SK-N-SH (cell line): ENCODE measurements around the gene USP25. TPM values are rescaled to one million over a fixed set of nuclear protein-coding genes. Genes with fewer than 3 reads are reported as not detected.

ENCODE experiments used
- CTCF ChIA-PET: fragments of 300-600, 350-600 bp; formaldehyde crosslinking; extraction: SDS; loops from one replicate; lab custom pipeline; 2021; lab: Yijun Ruan, JAX
- POLR2A ChIA-PET: fragments of 350-600 bp; sonication (Branson Sonifier 250); formaldehyde crosslinking; extraction: SDS; loops from one replicate; lab custom pipeline; 2020; ENCODE audit warnings: antibody characterized with exemption, inconsistent platforms; lab: Yijun Ruan, JAX
- DNase-seq: peaks from one replicate; pipeline ENCODE4 v3.0.0; 2012
- H2AFZ ChIP-seq: fragments of 200-600 bp; sonication (generic); 2 replicates; pipeline ENCODE4 v1.8.1; 2016; ENCODE audit warnings: antibody characterized with exemption, mild to moderate bottlenecking, low read depth
- H3F3A ChIP-seq: fragments of 200-600 bp; sonication (generic); replicated peaks from 2 replicates; pipeline ENCODE3; 2016; ENCODE audit warnings: antibody characterized with exemption, mild to moderate bottlenecking; ENCODE audit not compliant: insufficient read depth
- H3K27ac ChIP-seq, 2 experiments: fragments of 200-500 bp in 1 of 2; fragments of 200-600 bp in 1 of 2; sonication (Bioruptor generic) in 1 of 2; sonication (generic), shearing (Covaris generic) in 1 of 2; 2 replicates each; pipeline versions ENCODE4 v1.5.1 to v1.6.1; 2014 to 2016; ENCODE audit warnings: low read depth in 2 of 2, inconsistent platforms in 1 of 2, low read length in 1 of 2, mild to moderate bottlenecking in 1 of 2, mixed read lengths in 1 of 2
- H3K27me3 ChIP-seq: fragments of 200-600 bp; sonication (generic), shearing (Covaris generic); 2 replicates; pipeline ENCODE4 v1.6.1; 2016; ENCODE audit warnings: mixed run types; ENCODE audit not compliant: insufficient read depth
- H3K36me3 ChIP-seq, 2 experiments: fragments of 200-500 bp in 1 of 2; fragments of 200-600 bp in 1 of 2; sonication (Bioruptor generic) in 1 of 2; sonication (generic) in 1 of 2; replicated peaks in 1 of 2; 2 replicates each; pipeline versions ENCODE3 to v1.5.1; 2014 to 2016; ENCODE audit warnings: low read length in 1 of 2, mild to moderate bottlenecking in 1 of 2; ENCODE audit not compliant: insufficient read depth in 2 of 2, control insufficient read depth in 1 of 2
- H3K4me1 ChIP-seq, 2 experiments: fragments of 200-500 bp in 1 of 2; fragments of 200-600 bp in 1 of 2; sonication (Bioruptor generic) in 1 of 2; sonication (generic), shearing (Covaris generic) in 1 of 2; 2 replicates each; pipeline versions ENCODE4 v1.5.1 to v1.6.1; 2014 to 2016; ENCODE audit warnings: low read depth in 1 of 2, low read length in 1 of 2, mixed run types in 1 of 2; ENCODE audit not compliant: insufficient read depth in 2 of 2, control insufficient read depth in 1 of 2
- H3K4me2 ChIP-seq: fragments of 200-600 bp; sonication (generic), shearing (Covaris generic); 2 replicates; pipeline ENCODE4 v1.6.1; 2017; ENCODE audit warnings: mixed run types
- H3K4me3 ChIP-seq, 2 experiments: fragments of 200-500 bp in 1 of 2; fragments of 200-600 bp in 1 of 2; sonication (Bioruptor generic) in 1 of 2; sonication (generic), shearing (Covaris generic) in 1 of 2; 2 replicates each; pipeline versions ENCODE4 v1.5.1 to v1.8.1; 2014 to 2016; ENCODE audit warnings: low read depth in 2 of 2, inconsistent platforms in 1 of 2, low read length in 1 of 2, mild to moderate bottlenecking in 1 of 2, mixed read lengths in 1 of 2, moderate library complexity in 1 of 2
- H3K79me2 ChIP-seq: fragments of 200-600 bp; sonication (generic); 2 replicates; pipeline ENCODE4 v1.8.1; 2017; ENCODE audit warnings: mild to moderate bottlenecking; ENCODE audit not compliant: insufficient read depth
- H3K9ac ChIP-seq: fragments of 200-600 bp; sonication (generic); 2 replicates; pipeline ENCODE4 v1.6.1; 2017; ENCODE audit warnings: mixed run types
- H3K9me2 ChIP-seq: fragments of 200-600 bp; sonication (generic); 2 replicates; pipeline ENCODE4 v1.6.1; 2017; ENCODE audit warnings: mixed run types
- H3K9me3 ChIP-seq: fragments of 200-600 bp; sonication (generic); 2 replicates; pipeline ENCODE4 v1.6.1; 2017; ENCODE audit warnings: mixed run types, mild to moderate bottlenecking, moderate library complexity
- H4K20me1 ChIP-seq: fragments of 200-600 bp; sonication (generic); 2 replicates; pipeline ENCODE4 v1.6.1; 2017; ENCODE audit warnings: mild to moderate bottlenecking, mixed run types; ENCODE audit not compliant: insufficient read depth
- CHD2 ChIP-seq: fragments of 150-350 bp; IDR thresholded peaks from 2 replicates; pipeline ENCODE4 v1.6.1; 2018; ENCODE audit warnings: low read length; ENCODE audit not compliant: partially characterized antibody
- EP300 ChIP-seq, 2 experiments: IDR thresholded peaks; 2 replicates each; pipeline versions ENCODE4 v1.4.0 to v1.6.1; 2012; ENCODE audit warnings: borderline replicate concordance in 1 of 2, low read depth in 1 of 2, low read length in 1 of 2
- EZH2phosphoT487 ChIP-seq: fragments of 200-600 bp; sonication (generic); IDR thresholded peaks from 2 replicates; pipeline ENCODE4 v1.6.1; 2017; ENCODE audit warnings: low read depth, mixed run types, mild to moderate bottlenecking, antibody characterized with exemption, moderate library complexity, borderline replicate concordance
- FOSL2 ChIP-seq: IDR thresholded peaks from 2 replicates; pipeline ENCODE4 v1.4.0; 2012; ENCODE audit warnings: low read depth, mild to moderate bottlenecking, moderate library complexity, borderline replicate concordance
- FOXJ3 ChIP-seq: sonication (generic); formaldehyde crosslinking; IDR thresholded peaks from 2 replicates; pipeline ENCODE4 v1.5.1; 2020; ENCODE audit warnings: mild to moderate bottlenecking, missing genetic modification reagents
- FOXM1 ChIP-seq: IDR thresholded peaks from 2 replicates; pipeline ENCODE4 v1.4.0; 2012; ENCODE audit warnings: low read depth, mild to moderate bottlenecking
- GABPA ChIP-seq: IDR thresholded peaks from 2 replicates; pipeline ENCODE4 v1.4.0; 2012; ENCODE audit warnings: low read depth, mild to moderate bottlenecking
- GATA2 ChIP-seq: sonication (generic); formaldehyde crosslinking; IDR thresholded peaks from 2 replicates; pipeline ENCODE4 v1.5.0; 2020; ENCODE audit warnings: mild to moderate bottlenecking, missing genetic modification reagents
- JUND ChIP-seq: IDR thresholded peaks from 2 replicates; pipeline ENCODE4 v1.4.0; 2012
- MEF2A ChIP-seq: IDR thresholded peaks from 2 replicates; pipeline ENCODE4 v1.4.0; 2012; ENCODE audit warnings: low read depth, borderline replicate concordance
- RAD21 ChIP-seq: IDR thresholded peaks from 2 replicates; pipeline ENCODE4 v1.6.1; 2012; ENCODE audit warnings: mild to moderate bottlenecking, low read length
- RCOR1 ChIP-seq: fragments of 150-350 bp; IDR thresholded peaks from 2 replicates; pipeline ENCODE4 v1.6.1; 2017; ENCODE audit warnings: antibody characterized with exemption, low read length
- RXRA ChIP-seq: IDR thresholded peaks from 2 replicates; pipeline ENCODE4 v1.4.0; 2012; ENCODE audit warnings: low read depth, mild to moderate bottlenecking, borderline replicate concordance
- SMC3 ChIP-seq: IDR thresholded peaks from 2 replicates; pipeline ENCODE4 v1.6.1; 2012; ENCODE audit warnings: low read depth, low read length, improper control_type of control experiment
- TAF1 ChIP-seq: IDR thresholded peaks from 2 replicates; pipeline ENCODE4 v1.6.1; 2012; ENCODE audit warnings: low read depth, mild to moderate bottlenecking, low read length, moderate library complexity, borderline replicate concordance
- TCF12 ChIP-seq: IDR thresholded peaks from 2 replicates; pipeline ENCODE4 v1.4.0; 2012
- TEAD4 ChIP-seq: IDR thresholded peaks from 2 replicates; pipeline ENCODE4 v1.4.0; 2012; ENCODE audit warnings: mild to moderate bottlenecking, borderline replicate concordance; ENCODE audit not compliant: insufficient read depth
- YY1 ChIP-seq: IDR thresholded peaks from 2 replicates; pipeline ENCODE4 v1.4.0; 2012; ENCODE audit warnings: low read depth, mild to moderate bottlenecking
- WGBS: methylation state at CpG from one replicate; pipeline ENCODE4 v1.1.6; 2017; ENCODE audit warnings: low lambda C conversion rate; 5-methylcytosine and 5-hydroxymethylcytosine counted together
- polyA plus RNA-seq, 3 experiments: library from polyadenylated mRNA; depleted of rRNA; stranded (reverse); fragments of >200 nt; gene quantifications; 2 replicates each; pipeline ENCODE4 v1.2.3, GENCODE V29; 2012
- TF ChIP-seq, protein P1 (sequence below): fragments of 150-350 bp; IDR thresholded peaks from 2 replicates; pipeline ENCODE4 v1.6.1; 2017; ENCODE audit warnings: antibody characterized with exemption, low read length, low read depth, borderline replicate concordance
- TF ChIP-seq, protein P2 (sequence below): IDR thresholded peaks from 2 replicates; pipeline ENCODE4 v1.6.1; 2012; ENCODE audit warnings: mild to moderate bottlenecking, low read depth, low read length, moderate library complexity
- TF ChIP-seq, protein P3 (sequence below): fragments of 200-600 bp; sonication (generic); IDR thresholded peaks from 2 replicates; pipeline ENCODE4 v1.6.1; 2017; ENCODE audit warnings: antibody characterized with exemption, mild to moderate bottlenecking, moderate library complexity

USP25 gene
- polyA plus RNA-seq, 1 of the 3 experiments (the other 2 are of a cell fraction), result 4.6 TPM

DNA sequence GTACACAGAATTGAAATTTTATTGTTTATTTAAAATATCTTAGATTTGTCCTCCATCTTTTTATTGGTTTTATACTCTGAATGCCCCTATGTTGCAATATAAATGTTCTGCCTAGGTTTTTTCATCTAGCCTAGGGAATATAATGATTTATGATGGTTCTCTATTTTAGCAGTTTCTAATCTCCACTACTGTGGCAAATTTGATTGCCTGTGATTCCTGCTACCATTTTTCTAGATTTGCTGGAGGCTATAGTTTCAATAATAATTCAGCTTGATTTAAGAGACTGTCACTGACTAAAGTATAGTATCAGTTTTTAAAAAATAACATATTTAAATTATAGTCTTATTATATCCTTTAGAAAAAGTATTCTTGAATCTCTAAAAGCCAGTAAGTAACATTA lies 90.5 kb downstream of the USP25 start:
- Histone ChIP-seq H3K9ac (no peak overlapping the region), H3K27me3 (no peaks in the 10 kb centered on the region)

DNA sequence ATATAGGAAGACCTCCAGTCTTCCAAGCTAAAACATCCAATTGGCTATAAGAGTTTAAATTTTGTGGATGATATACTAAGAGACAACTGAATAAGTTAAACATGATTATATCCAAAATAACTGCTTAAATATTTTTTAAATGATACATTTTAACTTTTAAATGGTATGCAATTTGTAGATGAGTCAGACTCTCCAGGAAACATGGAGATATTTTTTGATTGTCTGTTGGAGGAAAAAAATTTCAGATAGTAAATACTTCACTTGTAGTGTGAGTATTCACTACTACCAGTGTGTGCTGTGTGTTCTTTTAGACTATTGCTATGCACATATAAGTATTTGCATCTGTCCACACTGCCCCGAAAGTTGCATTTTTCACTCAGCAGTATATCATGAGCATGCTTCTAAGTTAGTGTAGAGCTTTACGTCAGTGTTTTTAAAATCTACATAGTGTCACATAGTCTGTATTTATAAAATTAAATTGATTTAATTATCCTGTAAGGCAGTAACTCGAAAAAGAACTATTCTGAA lies 91.1 kb downstream of the USP25 start:
- Histone ChIP-seq H3F3A (no peaks in the 10 kb centered on the region), H3K4me1 (peaks cover 0 to 11% of the 10 kb centered on the region in 2 experiments; a peak in 3 of 4 replicates), H3K4me2 (no peak overlapping the region), H3K36me3 (peaks cover 8 to 13% of the 10 kb centered on the region in 2 experiments), H3K79me2 (no peaks in the 10 kb centered on the region), H3K9me2 (no peaks in the 10 kb centered on the region), H3K4me3 (no peak overlapping the region), H4K20me1 (no peaks in the 10 kb centered on the region), H3K9me3 (no peaks in the 10 kb centered on the region), H3K27me3 (no peaks in the 10 kb centered on the region), H3K9ac (no peak overlapping the region), H2AFZ (no peak overlapping the region), H3K27ac (peak overlapping the region in 1 of 2 experiments; percentile 51; a peak in 1 of 4 replicates)
- POLR2A ChIA-PET, result no interaction called here
- CTCF ChIA-PET, result interaction anchor here (0.9 to 1.4 kb wide), 3 partner anchors 9 to 14 kb away, joined by 3 to 4 read pairs (median 4); no protein-coding TSS in a partner anchor
- no peak for DNase-seq
- 79% methylated on average over 3 of the region's 3 CpGs for WGBS
- peak; percentile 59; the same call in 1 of the 2 replicates for TF ChIP-seq FOSL2
- TF ChIP-seq SMC3, result no peak
- no peak for TF ChIP-seq EP300 (IDR thresholded peaks at IDR 0.05; ENCODE audit: borderline replicate concordance in 1 of 2, low read depth in 1 of 2, low read length in 1 of 2)
- no peak for TF ChIP-seq YY1
- no peak for TF ChIP-seq GABPA
- no peak for TF ChIP-seq TCF12
- TF ChIP-seq, protein P1, sequence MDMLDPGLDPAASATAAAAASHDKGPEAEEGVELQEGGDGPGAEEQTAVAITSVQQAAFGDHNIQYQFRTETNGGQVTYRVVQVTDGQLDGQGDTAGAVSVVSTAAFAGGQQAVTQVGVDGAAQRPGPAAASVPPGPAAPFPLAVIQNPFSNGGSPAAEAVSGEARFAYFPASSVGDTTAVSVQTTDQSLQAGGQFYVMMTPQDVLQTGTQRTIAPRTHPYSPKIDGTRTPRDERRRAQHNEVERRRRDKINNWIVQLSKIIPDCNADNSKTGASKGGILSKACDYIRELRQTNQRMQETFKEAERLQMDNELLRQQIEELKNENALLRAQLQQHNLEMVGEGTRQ, result no peak
- no peak for TF ChIP-seq RAD21
- TF ChIP-seq, protein P2, sequence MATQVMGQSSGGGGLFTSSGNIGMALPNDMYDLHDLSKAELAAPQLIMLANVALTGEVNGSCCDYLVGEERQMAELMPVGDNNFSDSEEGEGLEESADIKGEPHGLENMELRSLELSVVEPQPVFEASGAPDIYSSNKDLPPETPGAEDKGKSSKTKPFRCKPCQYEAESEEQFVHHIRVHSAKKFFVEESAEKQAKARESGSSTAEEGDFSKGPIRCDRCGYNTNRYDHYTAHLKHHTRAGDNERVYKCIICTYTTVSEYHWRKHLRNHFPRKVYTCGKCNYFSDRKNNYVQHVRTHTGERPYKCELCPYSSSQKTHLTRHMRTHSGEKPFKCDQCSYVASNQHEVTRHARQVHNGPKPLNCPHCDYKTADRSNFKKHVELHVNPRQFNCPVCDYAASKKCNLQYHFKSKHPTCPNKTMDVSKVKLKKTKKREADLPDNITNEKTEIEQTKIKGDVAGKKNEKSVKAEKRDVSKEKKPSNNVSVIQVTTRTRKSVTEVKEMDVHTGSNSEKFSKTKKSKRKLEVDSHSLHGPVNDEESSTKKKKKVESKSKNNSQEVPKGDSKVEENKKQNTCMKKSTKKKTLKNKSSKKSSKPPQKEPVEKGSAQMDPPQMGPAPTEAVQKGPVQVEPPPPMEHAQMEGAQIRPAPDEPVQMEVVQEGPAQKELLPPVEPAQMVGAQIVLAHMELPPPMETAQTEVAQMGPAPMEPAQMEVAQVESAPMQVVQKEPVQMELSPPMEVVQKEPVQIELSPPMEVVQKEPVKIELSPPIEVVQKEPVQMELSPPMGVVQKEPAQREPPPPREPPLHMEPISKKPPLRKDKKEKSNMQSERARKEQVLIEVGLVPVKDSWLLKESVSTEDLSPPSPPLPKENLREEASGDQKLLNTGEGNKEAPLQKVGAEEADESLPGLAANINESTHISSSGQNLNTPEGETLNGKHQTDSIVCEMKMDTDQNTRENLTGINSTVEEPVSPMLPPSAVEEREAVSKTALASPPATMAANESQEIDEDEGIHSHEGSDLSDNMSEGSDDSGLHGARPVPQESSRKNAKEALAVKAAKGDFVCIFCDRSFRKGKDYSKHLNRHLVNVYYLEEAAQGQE, result no peak
- no peak for TF ChIP-seq GATA2 (CRISPR knock-in tag)
- TF ChIP-seq CHD2, result no peak
- TF ChIP-seq MEF2A, result no peak
- no peak for TF ChIP-seq FOXJ3
- TF ChIP-seq FOXM1, result 0 out of 2 replicates have a peak, but pooled peaks have one; percentile 26
- no peak for TF ChIP-seq EZH2phosphoT487
- TF ChIP-seq, protein P3, sequence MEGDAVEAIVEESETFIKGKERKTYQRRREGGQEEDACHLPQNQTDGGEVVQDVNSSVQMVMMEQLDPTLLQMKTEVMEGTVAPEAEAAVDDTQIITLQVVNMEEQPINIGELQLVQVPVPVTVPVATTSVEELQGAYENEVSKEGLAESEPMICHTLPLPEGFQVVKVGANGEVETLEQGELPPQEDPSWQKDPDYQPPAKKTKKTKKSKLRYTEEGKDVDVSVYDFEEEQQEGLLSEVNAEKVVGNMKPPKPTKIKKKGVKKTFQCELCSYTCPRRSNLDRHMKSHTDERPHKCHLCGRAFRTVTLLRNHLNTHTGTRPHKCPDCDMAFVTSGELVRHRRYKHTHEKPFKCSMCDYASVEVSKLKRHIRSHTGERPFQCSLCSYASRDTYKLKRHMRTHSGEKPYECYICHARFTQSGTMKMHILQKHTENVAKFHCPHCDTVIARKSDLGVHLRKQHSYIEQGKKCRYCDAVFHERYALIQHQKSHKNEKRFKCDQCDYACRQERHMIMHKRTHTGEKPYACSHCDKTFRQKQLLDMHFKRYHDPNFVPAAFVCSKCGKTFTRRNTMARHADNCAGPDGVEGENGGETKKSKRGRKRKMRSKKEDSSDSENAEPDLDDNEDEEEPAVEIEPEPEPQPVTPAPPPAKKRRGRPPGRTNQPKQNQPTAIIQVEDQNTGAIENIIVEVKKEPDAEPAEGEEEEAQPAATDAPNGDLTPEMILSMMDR, result no peak
- no peak for TF ChIP-seq TAF1
- no peak for TF ChIP-seq RCOR1
- TF ChIP-seq TEAD4, result 0 out of 2 replicates have a peak, but pooled peaks have one; percentile 17
- TF ChIP-seq JUND, result peak; percentile 51

More for the DNA sequence above, 90.5 kb downstream of the USP25 start:
- H2AFZ ChIP-seq, result no peak overlapping the region
- ChIA-PET POLR2A (no interaction called here), CTCF (interaction anchor here (0.9 to 1.4 kb wide), 3 partner anchors 10 to 15 kb away, joined by 3 to 4 read pairs (median 4); no protein-coding TSS in a partner anchor)
- no peaks in the 10 kb centered on the region for H3F3A ChIP-seq
- DNase-seq, result peak; percentile 2
- no peak for TF ChIP-seq TCF12
- no peak for TF ChIP-seq MEF2A
- peak in 1 of 2 experiments; percentile 36; a peak in 1 of 4 replicates for TF ChIP-seq EP300 (IDR thresholded peaks at IDR 0.05; ENCODE audit: borderline replicate concordance in 1 of 2, low read depth in 1 of 2, low read length in 1 of 2)
- peak; percentile 38; the same call in 1 of the 2 replicates for TF ChIP-seq GATA2 (CRISPR knock-in tag)
- no peak for TF ChIP-seq RXRA
- H3K9me3 ChIP-seq, result no peaks in the 10 kb centered on the region
- peaks cover 0 to 11% of the 10 kb centered on the region in 2 experiments; a peak in 3 of 4 replicates for H3K4me1 ChIP-seq
- H3K4me2 ChIP-seq, result no peak overlapping the region
- H4K20me1 ChIP-seq, result no peaks in the 10 kb centered on the region
- H3K36me3 ChIP-seq, result peaks cover 8 to 13% of the 10 kb centered on the region in 2 experiments
- no peaks in the 10 kb centered on the region for H3K79me2 ChIP-seq
- no peaks in the 10 kb centered on the region for H3K9me2 ChIP-seq
- H3K4me3 ChIP-seq, result no peak overlapping the region
- H3K27ac ChIP-seq, result peak overlapping the region in 1 of 2 experiments; percentile 51; a peak in 1 of 4 replicates
